Endothelial cell of umbilical vein (primary cell): ENCODE results near the gene C16orf95. TPM values are rescaled to one million over a fixed set of nuclear protein-coding genes. Genes with fewer than 3 reads are reported as not detected.

Source experiments
- BruUV-seq: library from RNA; stranded (reverse); fragments of 400-500 nt; replicated peaks from 2 replicates; lab custom pipeline; 2021; lab: Mats Ljungman, UMichigan
- CTCF ChIA-PET: fragments of 300-600, 350-600 bp; sonication (Branson Sonifier 250); formaldehyde crosslinking; loops from one replicate; lab custom pipeline; 2021; ENCODE audit warnings: antibody characterized with exemption, inconsistent platforms; lab: Charles Lee
- POLR2A ChIA-PET: fragments of 300-600, 350-600 bp; sonication (Branson Sonifier 250); formaldehyde crosslinking; loops from one replicate; lab custom pipeline; 2021; ENCODE audit warnings: antibody characterized with exemption, inconsistent platforms; lab: Charles Lee
- DNase-seq: peaks from one replicate; pipeline ENCODE4 v3.0.0-alpha.2; 2011; ENCODE audit warnings: low read depth, low spot score
- FAIRE-seq: peaks from 2 replicates; lab custom pipeline; 2011; peaks lifted over from hg19 to GRCh38; lab: Jason Lieb, UNC
- H2AFZ ChIP-seq: 2 replicates; pipeline ENCODE4 v1.6.0; 2012; ENCODE audit warnings: low read depth, low read length, control low read depth, inconsistent platforms
- H3K27ac ChIP-seq: 2 replicates; pipeline ENCODE4 v1.5.1; 2011; ENCODE audit warnings: low read depth, mild to moderate bottlenecking, control low read depth, low read length, moderate library complexity; ENCODE audit not compliant: insufficient read depth
- H3K27me3 ChIP-seq, 2 experiments: 2 replicates each; pipeline versions ENCODE4 v1.6.0 to v1.6.1; 2011; ENCODE audit warnings: low read length in 2 of 2, mixed read lengths in 1 of 2; ENCODE audit not compliant: control insufficient read depth in 2 of 2, insufficient read depth in 2 of 2
- H3K36me3 ChIP-seq, 2 experiments: 2 replicates in 1 of 2; 3 replicates in 1 of 2; pipeline ENCODE4 v1.5.1; 2011; ENCODE audit warnings: low read length in 2 of 2, mild to moderate bottlenecking in 1 of 2, moderate library complexity in 1 of 2; ENCODE audit not compliant: control insufficient read depth in 2 of 2, insufficient read depth in 2 of 2; ENCODE audit errors: extremely low read depth in 1 of 2
- H3K4me1 ChIP-seq: 3 replicates; pipeline ENCODE4 v1.5.1; 2011; ENCODE audit warnings: mild to moderate bottlenecking, low read length; ENCODE audit not compliant: control insufficient read depth, insufficient read depth; ENCODE audit errors: extremely low read depth
- H3K4me2 ChIP-seq: 2 replicates; pipeline ENCODE4 v1.6.1; 2011; ENCODE audit warnings: low read length, control low read depth, mixed read lengths; ENCODE audit not compliant: insufficient read depth
- H3K4me3 ChIP-seq, 3 experiments: fragments of 200-600 bp in 1 of 3; sonication (generic), shearing (Covaris generic) in 1 of 3; replicated peaks in 1 of 3; 2 replicates each; pipeline ENCODE4 v1.5.1; 2011 to 2016; ENCODE audit warnings: control low read depth in 3 of 3, low read length in 3 of 3, mild to moderate bottlenecking in 2 of 3, inconsistent platforms in 1 of 3, low read depth in 1 of 3, moderate library complexity in 1 of 3; ENCODE audit not compliant: insufficient read depth in 1 of 3
- H3K79me2 ChIP-seq: 2 replicates; pipeline ENCODE4 v1.6.0; 2012; ENCODE audit warnings: low read length, inconsistent platforms; ENCODE audit not compliant: control insufficient read depth, insufficient read depth
- H3K9ac ChIP-seq: replicated peaks from 2 replicates; pipeline ENCODE3; 2011; ENCODE audit warnings: low read length, control low read depth; ENCODE audit not compliant: insufficient read depth; ENCODE audit errors: extremely low read depth
- H3K9me1 ChIP-seq: replicated peaks from 3 replicates; pipeline ENCODE4 v1.6.0; 2011; ENCODE audit warnings: mild to moderate bottlenecking, low read length; ENCODE audit not compliant: control insufficient read depth, insufficient read depth; ENCODE audit errors: extremely low read depth
- H3K9me3 ChIP-seq: replicated peaks from 2 replicates; pipeline ENCODE4 v1.5.1; 2012; ENCODE audit warnings: low read length, inconsistent platforms; ENCODE audit not compliant: control insufficient read depth, insufficient read depth
- H4K20me1 ChIP-seq: replicated peaks from 2 replicates; pipeline ENCODE3; 2011; ENCODE audit warnings: mild to moderate bottlenecking, low read length; ENCODE audit not compliant: control insufficient read depth, insufficient read depth; ENCODE audit errors: extremely low read depth
- CTCF ChIP-seq, 2 donors: IDR thresholded peaks; 1 replicate in 1 of 2; 2 replicates in 1 of 2; pipeline ENCODE4 v1.5.1; 2011; ENCODE audit warnings: low read length in 2 of 2, mild to moderate bottlenecking in 2 of 2, moderate library complexity in 2 of 2, control low read depth in 1 of 2, inconsistent platforms in 1 of 2, low read depth in 1 of 2; ENCODE audit not compliant: insufficient read depth in 1 of 2; ENCODE audit errors: extremely low read depth in 1 of 2
- EZH2 ChIP-seq: IDR thresholded peaks from 2 replicates; pipeline ENCODE4 v1.6.1; 2012; ENCODE audit warnings: borderline replicate concordance, low read depth, mild to moderate bottlenecking, moderate library complexity, low read length, inconsistent platforms; ENCODE audit not compliant: severe bottlenecking
- FOS ChIP-seq: IDR thresholded peaks from 2 replicates; pipeline ENCODE4 v1.6.1; 2011; ENCODE audit warnings: mild to moderate bottlenecking, low read length, moderate library complexity, borderline replicate concordance; ENCODE audit not compliant: insufficient read depth
- GATA2 ChIP-seq: IDR thresholded peaks from 2 replicates; pipeline ENCODE4 v1.7.0; 2011; ENCODE audit warnings: low read depth, mild to moderate bottlenecking, moderate library complexity, mixed read lengths, low read length; ENCODE audit not compliant: insufficient read length, insufficient read depth
- JUN ChIP-seq: IDR thresholded peaks from 2 replicates; pipeline ENCODE4 v1.6.1; 2011; ENCODE audit warnings: borderline replicate concordance, low read depth; ENCODE audit not compliant: insufficient read length, insufficient read depth
- MAX ChIP-seq: IDR thresholded peaks from 2 replicates; pipeline ENCODE4 v1.6.1; 2011; ENCODE audit not compliant: insufficient read depth, insufficient read length
- MYC ChIP-seq: IDR thresholded peaks from one replicate; pipeline ENCODE4 v1.6.1; 2011; ENCODE audit warnings: mild to moderate bottlenecking, low read depth, low read length
- POLR2A ChIP-seq: IDR thresholded peaks from 2 replicates; pipeline ENCODE4 v1.6.1; 2012; ENCODE audit warnings: low read depth, mild to moderate bottlenecking, control low read depth, low read length
- POLR2AphosphoS5 ChIP-seq: IDR thresholded peaks from 2 replicates; pipeline ENCODE4 v1.6.1; 2012; ENCODE audit warnings: low read depth, mild to moderate bottlenecking, control low read depth, low read length, moderate library complexity; ENCODE audit not compliant: insufficient read depth
- dilution Hi-C: fragments of 300-500 bp; cut with MboI; formaldehyde crosslinking; loops from one replicate; pipeline ENCODE4 v1.15.0; 2019; ENCODE audit warnings: low sequenced_read_pairs; ENCODE audit not compliant: extremely low pct_ligation_motif_present
- intact Hi-C: fragments of 100-400 bp; cut with micrococcal nuclease; formaldehyde crosslinking; loops from one replicate; pipeline ENCODE4 v1.10.0; 2022
- polyA plus RNA-seq, 4 experiments: library from polyadenylated mRNA; depleted of rRNA in 3 of 4; stranded (reverse) in 3 of 4; unstranded in 1 of 4; fragments of >200 nt; gene quantifications; 2 replicates each; pipeline versions ENCODE4 v1.2.1 to v1.2.3, GENCODE V29; 2011 to 2012; ENCODE audit warnings: missing spikeins in 1 of 4
- total RNA-seq: library from RNA; stranded (reverse); gene quantifications from 2 replicates; pipeline ENCODE4 v1.2.3, GENCODE V29; 2021

The C16orf95 gene
- total and polyA plus RNA-seq, 2 donors (not counting 3 experiments of a cell fraction or from before 2014, with no cell fraction given) = 4.0 to 6.6 TPM

GRCh38 chr16:87343753-87344050 lies 26.5 kb upstream of the C16orf95 start:
- no peaks in the 10 kb centered on the region for H3K9me1 ChIP-seq
- H3K27ac ChIP-seq = no peak overlapping the region
- dilution Hi-C loops = no loop called here
- peaks cover 7% of the 10 kb centered on the region for H3K4me1 ChIP-seq
- no peak for FAIRE-seq
- no peak overlapping the region for H3K4me3 ChIP-seq
- no peak for TF ChIP-seq POLR2A
- no peak for TF ChIP-seq JUN
- no peak overlapping the region for H3K9ac ChIP-seq
- ChIA-PET POLR2A (no interaction called here), CTCF (interaction anchor here (0.9 to 1.9 kb wide), 2 partner anchors 46 to 50 kb away, joined by 3 to 5 read pairs; no protein-coding TSS in a partner anchor)
- no peaks in the 10 kb centered on the region for H3K9me3 ChIP-seq
- intact Hi-C loops = no loop called here
- H2AFZ ChIP-seq = no peak overlapping the region
- H3K36me3 ChIP-seq = peaks cover 3 to 24% of the 10 kb centered on the region in 2 experiments
- no TSS peak for BruUV-seq
- DNase-seq = no peak
- peaks cover 1% of the 10 kb centered on the region for H3K79me2 ChIP-seq
- no peaks in the 10 kb centered on the region for H4K20me1 ChIP-seq
- H3K4me2 ChIP-seq = no peak overlapping the region
- H3K27me3 ChIP-seq = no peaks in the 10 kb centered on the region

GRCh38 chr16:87342978-87343752 lies 26.0 kb upstream of the C16orf95 start:
- no peaks in the 10 kb centered on the region for H4K20me1 ChIP-seq
- intact Hi-C loops = no loop called here
- H3K9me3 ChIP-seq = no peaks in the 10 kb centered on the region
- TF ChIP-seq POLR2A (no peak), JUN (no peak), FOS (no peak), POLR2AphosphoS5 (no peak), MYC (no peak), EZH2 (no peak), MAX (no peak), CTCF (IDR thresholded peaks at IDR 0.05; ENCODE audit: extremely low read depth in 1 of 2, insufficient read depth in 1 of 2, low read depth in 1 of 2, low read length in 2 of 2) (no peak), GATA2 (no peak)
- no peak for FAIRE-seq
- ChIA-PET POLR2A (no interaction called here), CTCF (interaction anchor here (0.9 to 1.9 kb wide), 2 partner anchors 45 to 51 kb away, joined by 3 to 5 read pairs; no protein-coding TSS in a partner anchor)
- no peak overlapping the region for H3K9ac ChIP-seq
- dilution Hi-C loops = no loop called here
- H3K27ac ChIP-seq = no peak overlapping the region
- H2AFZ ChIP-seq = no peak overlapping the region
- H3K9me1 ChIP-seq = no peaks in the 10 kb centered on the region
- no peaks in the 10 kb centered on the region for H3K27me3 ChIP-seq
- H3K4me3 ChIP-seq = no peak overlapping the region
- DNase-seq = no peak
- peaks cover 1% of the 10 kb centered on the region for H3K79me2 ChIP-seq
- H3K36me3 ChIP-seq = peaks cover 3 to 27% of the 10 kb centered on the region in 2 experiments
- peaks cover 7% of the 10 kb centered on the region for H3K4me1 ChIP-seq
- H3K4me2 ChIP-seq = no peak overlapping the region
- no TSS peak for BruUV-seq
